Uterus (tissue), 2 donors: ENCODE measurements around the gene USHBP1.

ENCODE experiments used
- CTCF ChIP-seq, 4 experiments: fragments of 200-600 bp in 2 of 4; fragments of 450-650 bp in 2 of 4; sonication (generic) in 2 of 4; IDR thresholded peaks; one replicate each; pipeline ENCODE4 v1.5.1; 2016 to 2019; ENCODE audit warnings: antibody characterized with exemption in 4 of 4, mild to moderate bottlenecking in 2 of 4, moderate library complexity in 1 of 4
- POLR2A ChIP-seq, 2 donors: fragments of 450-650 bp; IDR thresholded peaks; one replicate each; pipeline ENCODE4 v1.6.1; 2016; ENCODE audit warnings: antibody characterized with exemption in 2 of 2, mild to moderate bottlenecking in 1 of 2, moderate library complexity in 1 of 2

DNA sequence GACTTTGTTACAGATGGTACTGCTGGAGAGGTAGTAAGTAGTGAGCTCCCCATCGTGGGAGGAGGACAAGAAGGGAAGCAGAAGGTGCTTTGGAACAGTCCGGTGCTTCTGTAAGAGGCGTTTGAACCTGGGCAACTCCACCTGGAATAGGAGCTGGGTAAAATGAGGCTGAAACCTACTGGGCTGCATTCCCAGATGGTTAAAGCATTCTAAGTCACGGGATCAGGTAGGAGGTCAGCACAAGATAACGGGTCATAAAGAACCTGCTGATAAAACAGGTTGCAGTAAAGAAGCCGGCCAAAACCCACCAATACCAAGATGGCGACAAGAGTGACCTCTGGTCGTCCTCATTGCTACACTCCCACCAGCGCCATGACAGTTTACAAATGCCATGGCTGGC lies 22.2 kb upstream of the USHBP1 start:
- TF ChIP-seq CTCF (IDR thresholded peaks at IDR 0.05) = no peak
- no peak for TF ChIP-seq POLR2A (IDR thresholded peaks at IDR 0.05)
